ENCODE measurements around the gene AGPAT3. TPM values are rescaled to one million over a fixed set of nuclear protein-coding genes. Genes with fewer than 3 reads are reported as not detected.

The AGPAT3 gene
- total and polyA plus RNA-seq, 2 donors (not counting 3 experiments of a cell fraction or from before 2014, with no cell fraction given), result 39.9 to 76.7 TPM

DNA sequence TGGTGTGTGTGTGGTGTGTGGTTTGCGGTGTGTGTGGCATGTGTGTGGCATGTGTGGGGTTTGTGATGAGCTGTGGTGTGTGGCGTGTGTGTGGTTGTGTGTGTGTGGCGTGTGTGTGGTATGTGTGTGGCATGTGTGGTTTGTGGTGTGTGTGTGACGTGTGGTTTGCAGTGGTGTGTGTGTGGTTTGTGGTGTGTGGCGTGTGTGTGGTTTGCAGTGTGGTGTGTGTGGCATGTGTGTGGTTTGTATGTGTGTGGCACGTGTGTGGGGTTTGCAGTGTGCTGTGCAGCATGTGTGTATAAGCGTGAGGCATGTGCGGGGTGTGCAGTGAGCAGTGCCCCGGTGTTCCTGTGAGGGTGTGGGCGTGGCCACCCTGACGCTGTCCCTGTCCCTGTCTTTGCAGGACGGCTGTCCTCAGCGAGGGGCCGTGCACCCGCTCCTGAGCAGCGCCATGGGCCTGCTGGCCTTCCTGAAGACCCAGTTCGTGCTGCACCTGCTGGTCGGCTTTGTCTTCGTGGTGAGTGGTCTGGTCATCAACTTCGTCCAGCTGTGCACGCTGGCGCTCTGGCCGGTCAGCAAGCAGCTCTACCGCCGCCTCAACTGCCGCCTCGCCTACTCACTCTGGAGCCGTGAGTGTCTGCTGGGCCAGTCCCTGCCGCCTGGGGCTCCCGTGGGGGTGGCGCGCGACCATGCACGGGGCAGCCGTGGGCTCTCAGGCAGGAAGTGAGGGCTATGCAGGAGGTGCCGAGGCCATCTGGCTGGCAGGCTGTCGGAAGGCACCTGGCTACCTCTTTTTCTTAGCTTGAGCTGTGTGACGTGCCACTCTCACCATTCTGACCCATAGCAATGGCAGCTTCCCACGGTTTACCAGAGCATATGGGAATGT, 94.5 kb downstream of the AGPAT3 start:
- FAIRE-seq, result no peak
- H3K27ac ChIP-seq (ENCODE audit: insufficient read depth, low read depth, low read length), result no peak overlapping the region
- BruUV-seq (replicated peaks), result no TSS peak
- H3K4me3 ChIP-seq (replicated peaks in 1 of 3; ENCODE audit: insufficient read depth in 1 of 3, low read depth in 1 of 3, low read length in 3 of 3), result no peak overlapping the region
- ChIA-PET CTCF (interaction anchor here (1.8 kb wide), 1 partner anchor 16 kb away, joined by 6 read pairs; no protein-coding TSS in a partner anchor), POLR2A (interaction anchor here (1.0 kb wide), 1 partner anchor 141 kb away, joined by 8 read pairs; no protein-coding TSS in a partner anchor)
- no peaks in the 10 kb centered on the region for H4K20me1 ChIP-seq (replicated peaks; ENCODE audit: control insufficient read depth, extremely low read depth, insufficient read depth, low read length)
- H3K36me3 ChIP-seq (ENCODE audit: control insufficient read depth in 2 of 2, extremely low read depth in 1 of 2, insufficient read depth in 2 of 2, low read length in 2 of 2), result peaks cover 0 to 7% of the 10 kb centered on the region in 2 experiments
- peaks cover 10% of the 10 kb centered on the region for H3K4me1 ChIP-seq (ENCODE audit: control insufficient read depth, extremely low read depth, insufficient read depth, low read length)
- intact Hi-C loops (cut with micrococcal nuclease), result no loop called here
- TF ChIP-seq GATA2 (IDR thresholded peaks at IDR 0.05; ENCODE audit: insufficient read depth, insufficient read length, low read depth, low read length), result no peak
- TF ChIP-seq POLR2A (IDR thresholded peaks at IDR 0.05; ENCODE audit: low read depth, low read length), result no peak
- no peak for TF ChIP-seq FOS (IDR thresholded peaks at IDR 0.05; ENCODE audit: borderline replicate concordance, insufficient read depth, low read length)
- TF ChIP-seq POLR2AphosphoS5 (IDR thresholded peaks at IDR 0.05; ENCODE audit: insufficient read depth, low read depth, low read length), result no peak
- no peak for TF ChIP-seq MYC (IDR thresholded peaks at IDR 0.05; ENCODE audit: low read depth, low read length)
- TF ChIP-seq, protein P1, sequence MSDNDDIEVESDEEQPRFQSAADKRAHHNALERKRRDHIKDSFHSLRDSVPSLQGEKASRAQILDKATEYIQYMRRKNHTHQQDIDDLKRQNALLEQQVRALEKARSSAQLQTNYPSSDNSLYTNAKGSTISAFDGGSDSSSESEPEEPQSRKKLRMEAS (IDR thresholded peaks at IDR 0.05; ENCODE audit: insufficient read depth, insufficient read length), result no peak
- TF ChIP-seq JUN (IDR thresholded peaks at IDR 0.05; ENCODE audit: borderline replicate concordance, insufficient read depth, insufficient read length, low read depth), result no peak
- TF ChIP-seq EZH2 (IDR thresholded peaks at IDR 0.05; ENCODE audit: borderline replicate concordance, low read depth, low read length, severe bottlenecking), result no peak
- TF ChIP-seq, protein P2, sequence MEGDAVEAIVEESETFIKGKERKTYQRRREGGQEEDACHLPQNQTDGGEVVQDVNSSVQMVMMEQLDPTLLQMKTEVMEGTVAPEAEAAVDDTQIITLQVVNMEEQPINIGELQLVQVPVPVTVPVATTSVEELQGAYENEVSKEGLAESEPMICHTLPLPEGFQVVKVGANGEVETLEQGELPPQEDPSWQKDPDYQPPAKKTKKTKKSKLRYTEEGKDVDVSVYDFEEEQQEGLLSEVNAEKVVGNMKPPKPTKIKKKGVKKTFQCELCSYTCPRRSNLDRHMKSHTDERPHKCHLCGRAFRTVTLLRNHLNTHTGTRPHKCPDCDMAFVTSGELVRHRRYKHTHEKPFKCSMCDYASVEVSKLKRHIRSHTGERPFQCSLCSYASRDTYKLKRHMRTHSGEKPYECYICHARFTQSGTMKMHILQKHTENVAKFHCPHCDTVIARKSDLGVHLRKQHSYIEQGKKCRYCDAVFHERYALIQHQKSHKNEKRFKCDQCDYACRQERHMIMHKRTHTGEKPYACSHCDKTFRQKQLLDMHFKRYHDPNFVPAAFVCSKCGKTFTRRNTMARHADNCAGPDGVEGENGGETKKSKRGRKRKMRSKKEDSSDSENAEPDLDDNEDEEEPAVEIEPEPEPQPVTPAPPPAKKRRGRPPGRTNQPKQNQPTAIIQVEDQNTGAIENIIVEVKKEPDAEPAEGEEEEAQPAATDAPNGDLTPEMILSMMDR (IDR thresholded peaks at IDR 0.05; ENCODE audit: extremely low read depth in 1 of 2, insufficient read depth in 1 of 2, low read depth in 1 of 2, low read length in 2 of 2), result no peak
- no peaks in the 10 kb centered on the region for H3K79me2 ChIP-seq (ENCODE audit: control insufficient read depth, insufficient read depth, low read length)
- H3K9ac ChIP-seq (replicated peaks; ENCODE audit: extremely low read depth, insufficient read depth, low read length), result no peak overlapping the region
- H3K27me3 ChIP-seq (ENCODE audit: control insufficient read depth in 2 of 2, insufficient read depth in 2 of 2, low read length in 2 of 2), result no peaks in the 10 kb centered on the region
- no peaks in the 10 kb centered on the region for H3K9me1 ChIP-seq (replicated peaks; ENCODE audit: control insufficient read depth, extremely low read depth, insufficient read depth, low read length)
- no peak overlapping the region for H3K4me2 ChIP-seq (ENCODE audit: insufficient read depth, low read length)
- dilution Hi-C loops (cut with MboI; ENCODE audit: extremely low pct_ligation_motif_present, low sequenced_read_pairs), result no loop called here
- no peak overlapping the region for H2AFZ ChIP-seq (ENCODE audit: low read depth, low read length)
- no peaks in the 10 kb centered on the region for H3K9me3 ChIP-seq (replicated peaks; ENCODE audit: control insufficient read depth, insufficient read depth, low read length)
- DNase-seq (ENCODE audit: low read depth, low spot score), result no peak
